ENCODE data around the gene DPH6. TPM values are rescaled to one million over a fixed set of nuclear protein-coding genes. Genes with fewer than 3 reads are reported as not detected.

Gene DPH6
- total RNA-seq, 3 donors from 2014 or later (not counting 1 experiment from before 2014, with no cell fraction given), result 10.8 to 13.3 (median 13.1) TPM

GRCh38 chr15:35559683-35560082, 13.7 kb upstream of the DPH6 start:
- intact Hi-C loops (cut with micrococcal nuclease), result no loop called here
- no peak for TF ChIP-seq CTCF (IDR thresholded peaks at IDR 0.05)
- H3K27ac Mint-ChIP-seq, result no peak overlapping the region
- no peak for ATAC-seq
- no peak overlapping the region for H3K4me3 ChIP-seq (ENCODE audit: low read length)
- H3K36me3 Mint-ChIP-seq, result no peaks in the 10 kb centered on the region
- H3K27me3 ChIP-seq (ENCODE audit: control insufficient read depth, insufficient read depth, low read length), result no peaks in the 10 kb centered on the region
- no peaks in the 10 kb centered on the region for H3K27me3 Mint-ChIP-seq (ENCODE audit: low read depth in 2 of 2)
- H3K4me1 Mint-ChIP-seq, result no peaks in the 10 kb centered on the region
- no peaks in the 10 kb centered on the region for H3K4me1 ChIP-seq (ENCODE audit: control insufficient read depth, insufficient read depth, low read length)
- no peaks in the 10 kb centered on the region for H3K9me3 ChIP-seq (ENCODE audit: control insufficient read depth, insufficient read depth, low read length)
- no peak for DNase-seq
- no peaks in the 10 kb centered on the region for H3K36me3 ChIP-seq (ENCODE audit: control insufficient read depth, insufficient read depth, low read length)
- no peak overlapping the region for H3K27ac ChIP-seq (ENCODE audit: low read length)
- no peak overlapping the region for H3K4me3 Mint-ChIP-seq
- WGBS (ENCODE audit: insufficient coverage), result 71% methylated on average over 1 of the region's 2 CpGs
- no peaks in the 10 kb centered on the region for H3K9me3 Mint-ChIP-seq

- no peak overlapping the region for H3K27ac Mint-ChIP-seq
- DNase-seq (no peak), ATAC-seq (no peak)
- Histone ChIP-seq H3K9me3 (ENCODE audit: control insufficient read depth, insufficient read depth, low read length) (no peaks in the 10 kb centered on the region), H3K27ac (ENCODE audit: low read length) (no peak overlapping the region), H3K4me3 (ENCODE audit: low read length) (no peak overlapping the region), H3K36me3 (ENCODE audit: control insufficient read depth, insufficient read depth, low read length) (no peaks in the 10 kb centered on the region), H3K27me3 (ENCODE audit: control insufficient read depth, insufficient read depth, low read length) (no peaks in the 10 kb centered on the region), H3K4me1 (ENCODE audit: control insufficient read depth, insufficient read depth, low read length) (no peaks in the 10 kb centered on the region)
- 91% methylated on average over 4 of the region's 4 CpGs for WGBS (ENCODE audit: insufficient coverage)
- no peaks in the 10 kb centered on the region for H3K4me1 Mint-ChIP-seq
- no peaks in the 10 kb centered on the region for H3K36me3 Mint-ChIP-seq
- TF ChIP-seq CTCF (IDR thresholded peaks at IDR 0.05), result no peak
- no peak overlapping the region for H3K4me3 Mint-ChIP-seq
- H3K27me3 Mint-ChIP-seq (ENCODE audit: low read depth in 2 of 2), result no peaks in the 10 kb centered on the region
- intact Hi-C loops (cut with micrococcal nuclease), result no loop called here
- H3K9me3 Mint-ChIP-seq, result no peaks in the 10 kb centered on the region
These were observed 11.6 kb upstream of the DPH6 start for GRCh38 chr15:35557544-35557943.

DNA sequence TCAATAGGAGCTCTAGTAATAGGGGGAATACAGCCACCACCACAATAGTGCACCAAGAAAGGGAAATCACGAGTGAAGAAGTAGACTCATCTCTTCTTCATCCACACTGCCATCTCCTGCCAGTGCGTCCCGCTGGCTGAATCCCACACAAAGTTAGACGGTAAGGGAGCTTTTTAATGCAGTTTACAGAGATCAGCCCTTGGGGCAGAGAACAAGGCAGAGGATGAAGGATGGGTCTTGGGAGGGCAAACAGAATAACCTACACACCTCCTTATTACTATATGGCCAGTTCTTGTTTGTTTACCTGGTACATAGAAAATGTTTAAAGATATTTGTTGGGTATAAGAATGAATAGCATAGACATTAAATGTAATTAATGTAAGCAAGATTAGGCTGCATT, 11.0 kb upstream of the DPH6 start:
- Histone ChIP-seq H3K9me3 (ENCODE audit: control insufficient read depth, insufficient read depth, low read length) (no peaks in the 10 kb centered on the region), H3K27ac (ENCODE audit: low read length) (no peak overlapping the region), H3K36me3 (ENCODE audit: control insufficient read depth, insufficient read depth, low read length) (no peaks in the 10 kb centered on the region), H3K27me3 (ENCODE audit: control insufficient read depth, insufficient read depth, low read length) (no peaks in the 10 kb centered on the region), H3K4me3 (ENCODE audit: low read length) (no peak overlapping the region), H3K4me1 (ENCODE audit: control insufficient read depth, insufficient read depth, low read length) (no peaks in the 10 kb centered on the region)
- Mint-ChIP-seq H3K4me3 (no peak overlapping the region), H3K27ac (no peak overlapping the region), H3K36me3 (no peaks in the 10 kb centered on the region), H3K27me3 (ENCODE audit: low read depth in 2 of 2) (no peaks in the 10 kb centered on the region), H3K4me1 (no peaks in the 10 kb centered on the region), H3K9me3 (no peaks in the 10 kb centered on the region)
- TF ChIP-seq CTCF (IDR thresholded peaks at IDR 0.05), result no peak
- 86% methylated on average over 3 of the region's 4 CpGs for WGBS (ENCODE audit: insufficient coverage)
- DNase-seq (no peak), ATAC-seq (no peak)
- intact Hi-C loops (cut with micrococcal nuclease), result no loop called here

DNA sequence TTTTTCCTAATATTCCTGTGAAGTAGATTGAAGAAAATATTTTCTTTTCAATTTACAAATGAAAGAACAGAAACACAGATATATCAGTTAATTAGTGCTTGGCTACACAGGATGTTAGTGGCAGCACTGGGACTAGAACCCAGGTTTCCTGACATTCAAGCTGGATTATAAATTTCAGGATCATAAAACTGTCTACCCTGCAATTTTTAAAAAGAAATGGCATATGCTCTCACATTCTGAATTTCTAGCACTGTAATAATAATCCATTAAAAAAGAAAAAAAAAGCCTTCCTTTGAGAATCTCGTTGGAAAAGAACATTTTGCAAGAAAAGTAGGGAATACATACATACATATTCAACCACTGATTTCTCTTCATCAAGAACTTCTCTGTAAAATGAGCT, 9.3 kb upstream of the DPH6 start:
- no peaks in the 10 kb centered on the region for H3K4me1 ChIP-seq (ENCODE audit: control insufficient read depth, insufficient read depth, low read length)
- no CpG with 5 or more reads among the region's 1 CpG for WGBS (ENCODE audit: insufficient coverage)
- H3K27me3 ChIP-seq (ENCODE audit: control insufficient read depth, insufficient read depth, low read length), result no peaks in the 10 kb centered on the region
- DNase-seq (no peak), ATAC-seq (no peak)
- Mint-ChIP-seq H3K27me3 (ENCODE audit: low read depth in 2 of 2) (no peaks in the 10 kb centered on the region), H3K4me1 (no peaks in the 10 kb centered on the region), H3K27ac (no peak overlapping the region), H3K9me3 (no peaks in the 10 kb centered on the region), H3K36me3 (no peaks in the 10 kb centered on the region), H3K4me3 (no peak overlapping the region)
- H3K9me3 ChIP-seq (ENCODE audit: control insufficient read depth, insufficient read depth, low read length), result no peaks in the 10 kb centered on the region
- H3K27ac ChIP-seq (ENCODE audit: low read length), result no peak overlapping the region
- H3K36me3 ChIP-seq (ENCODE audit: control insufficient read depth, insufficient read depth, low read length), result no peaks in the 10 kb centered on the region
- H3K4me3 ChIP-seq (ENCODE audit: low read length), result no peak overlapping the region
- TF ChIP-seq CTCF (IDR thresholded peaks at IDR 0.05), result no peak
- intact Hi-C loops (cut with micrococcal nuclease), result no loop called here
